Stimulated activated CD4-positive, alpha-beta T cell treated with anti-CD3 and anti-CD28 coated beads, Interleukin-15, amount 100 ng/mL, for 48 hours (primary cell): ENCODE results near the gene ASAH2.
"Not testable (repeated sequence)": the region's sequence is repeated elsewhere in the genome, so short reads cannot be mapped to it uniquely, and the experiment has no call there.

ENCODE experiments used
- DNase-seq, 2 donors: peaks; one replicate each; pipeline ENCODE4 v3.0.0-alpha.2; 2020; ENCODE audit warnings: low read depth in 2 of 2

Gene ASAH2

DNA sequence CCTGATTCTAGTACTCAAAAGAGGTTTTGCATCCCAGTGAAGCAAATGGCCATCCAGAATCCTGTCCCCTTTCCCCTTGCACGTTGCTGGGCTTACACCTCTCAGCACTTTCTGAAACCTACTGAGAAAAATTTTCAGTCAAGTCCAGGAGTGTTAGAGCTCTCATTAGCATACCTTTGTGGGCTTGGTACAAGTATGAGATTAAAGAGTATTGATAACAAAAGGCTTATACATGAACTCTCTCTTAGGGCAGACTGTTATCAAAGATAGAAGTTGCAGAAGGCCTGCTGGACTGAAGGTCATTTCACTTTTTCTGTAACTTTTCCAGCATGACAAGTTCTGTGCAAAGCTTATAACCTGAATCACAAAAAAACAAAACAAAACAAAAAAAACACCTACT is at the start of gene ASAH2:
Gene ASAH2, minus strand, starts transcription at position 123 of the 400 bp plus-strand sequence. CDS start 2,906 bp downstream, outside the sequence.
- no peak for DNase-seq

DNA sequence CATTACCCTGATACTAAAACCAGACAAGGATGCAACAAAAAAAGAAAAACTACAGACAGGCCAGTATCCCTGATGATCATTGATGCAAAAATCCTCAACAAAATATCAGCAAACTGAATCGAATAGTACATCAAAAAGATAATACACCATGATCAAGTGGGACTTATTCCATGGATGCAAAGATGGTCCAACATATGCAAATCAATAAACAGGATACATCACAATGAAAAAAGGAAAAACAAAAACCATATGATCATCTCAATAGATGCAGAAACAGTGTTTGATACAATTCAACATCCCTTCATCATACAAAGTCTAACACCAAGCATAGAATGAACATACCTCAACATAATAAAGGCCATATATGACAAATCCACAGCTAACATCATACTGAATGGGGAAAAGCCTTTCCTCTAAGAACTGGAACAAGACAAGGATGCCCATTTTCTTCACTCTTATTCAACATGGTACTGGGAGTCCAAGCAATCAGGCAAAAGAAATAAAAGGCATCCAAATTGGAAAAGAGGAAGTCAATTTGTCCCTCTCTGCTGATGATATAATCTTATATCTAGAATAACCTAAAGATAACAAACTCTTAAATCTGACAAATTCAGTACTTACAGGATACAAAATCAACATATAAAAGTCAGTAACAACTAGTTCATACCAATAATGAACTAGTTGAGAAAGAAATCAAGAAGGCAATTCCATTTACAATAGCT is 48.8 kb upstream of the ASAH2 start:
- no peak for DNase-seq

DNA sequence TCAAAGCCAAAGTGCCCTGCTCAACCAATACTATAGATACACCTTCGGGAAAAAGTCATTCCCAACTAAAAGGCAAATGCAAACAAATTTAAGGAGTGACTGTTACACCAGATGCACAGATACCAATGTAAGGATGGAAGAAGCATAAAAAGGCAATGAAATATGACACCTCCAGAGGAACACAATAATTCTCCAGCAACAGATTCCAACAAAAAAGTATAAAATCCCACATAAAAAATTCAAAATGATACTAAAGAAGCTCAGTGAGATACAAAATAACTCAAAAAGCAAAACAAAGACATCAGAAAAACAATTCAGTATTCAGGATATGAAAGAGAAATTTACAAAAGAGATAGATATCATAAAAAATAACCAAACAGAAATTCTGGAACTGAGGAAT is 44.1 kb upstream of the ASAH2 start:
- DNase-seq, result no peak

DNA sequence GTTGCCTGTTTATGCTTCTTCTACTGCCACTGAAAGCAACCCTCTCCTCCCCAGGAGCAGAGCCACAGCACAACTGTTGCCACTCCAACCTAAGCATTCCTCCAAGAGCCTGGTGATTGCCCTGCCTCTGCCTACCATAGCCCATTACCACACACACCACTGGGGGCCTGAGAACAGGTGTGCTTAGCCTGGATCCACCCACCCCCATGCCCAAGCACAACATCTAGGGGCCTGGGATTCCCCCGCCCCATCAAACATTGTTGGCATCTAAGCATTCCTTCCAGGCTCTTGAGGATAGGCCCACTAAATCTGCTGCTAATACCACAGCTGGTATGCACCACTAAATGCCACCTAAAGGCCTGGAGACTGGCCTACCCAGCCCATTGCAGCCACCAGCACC is 43.3 kb upstream of the ASAH2 start:
- DNase-seq, result no peak

DNA sequence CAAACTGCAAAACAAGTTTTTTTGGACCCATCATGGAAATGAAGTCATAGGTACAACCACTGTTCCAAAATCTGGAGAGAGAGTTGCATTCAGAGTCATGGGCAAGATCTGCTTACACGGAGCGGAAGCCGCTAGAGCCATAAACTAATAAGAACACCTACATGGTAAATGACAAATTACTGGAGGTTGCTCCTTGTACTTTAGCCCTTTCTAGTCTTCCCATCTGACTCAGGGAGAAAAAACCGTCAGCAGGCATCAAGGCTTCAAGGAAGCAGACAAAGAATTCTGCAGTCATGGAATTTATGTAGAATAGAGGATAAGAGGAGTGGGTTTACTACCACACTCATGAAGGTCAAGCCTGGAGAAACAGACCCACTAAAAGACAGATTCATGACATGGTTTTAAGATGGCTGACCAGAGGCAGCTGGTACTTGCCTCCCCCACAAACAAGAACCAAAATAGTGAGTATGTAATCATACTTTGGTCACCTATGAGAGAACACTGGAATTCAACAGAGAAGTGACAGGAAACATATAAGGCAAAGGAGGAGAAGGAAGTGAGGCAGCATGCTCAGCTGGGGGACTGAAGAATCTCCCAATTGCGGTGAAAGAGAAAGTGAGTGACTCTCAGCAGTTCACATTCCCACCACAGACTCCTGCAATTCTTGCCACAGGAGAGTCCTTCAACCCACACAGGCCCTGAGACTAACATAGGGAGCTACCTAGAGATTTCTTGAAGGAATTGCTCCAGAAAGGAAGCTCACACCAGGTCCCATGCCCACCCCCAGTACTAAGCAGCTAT is 42.4 kb upstream of the ASAH2 start:
- DNase-seq, result no peak

DNA sequence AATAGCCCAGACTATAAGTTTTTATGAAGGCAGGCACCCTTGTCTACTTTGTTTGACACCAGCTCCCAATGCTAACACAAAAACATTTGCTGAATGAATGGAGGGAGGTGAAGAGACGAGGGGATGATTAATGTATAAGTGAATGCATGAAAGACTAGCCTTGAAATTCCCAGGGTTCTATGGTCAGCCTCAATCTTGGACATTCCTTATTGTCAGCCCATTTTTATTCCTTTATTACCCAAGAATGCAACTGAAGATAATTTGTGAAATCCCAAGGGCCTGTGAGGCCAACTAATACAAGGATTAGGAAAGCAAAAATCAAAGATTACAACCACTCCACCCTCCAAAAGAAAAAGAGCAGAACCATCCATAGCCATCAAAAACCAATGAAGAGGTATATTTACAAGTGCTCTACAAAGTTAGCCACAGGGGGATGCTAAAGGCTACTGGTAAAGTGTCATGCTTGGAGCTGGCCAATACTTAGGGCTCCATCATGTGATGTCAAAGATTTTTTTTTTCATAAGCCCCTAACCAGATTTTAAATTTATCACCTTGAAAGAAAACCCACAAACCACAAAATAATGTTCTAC is 40.0 kb upstream of the ASAH2 start:
- no peak for DNase-seq

DNA sequence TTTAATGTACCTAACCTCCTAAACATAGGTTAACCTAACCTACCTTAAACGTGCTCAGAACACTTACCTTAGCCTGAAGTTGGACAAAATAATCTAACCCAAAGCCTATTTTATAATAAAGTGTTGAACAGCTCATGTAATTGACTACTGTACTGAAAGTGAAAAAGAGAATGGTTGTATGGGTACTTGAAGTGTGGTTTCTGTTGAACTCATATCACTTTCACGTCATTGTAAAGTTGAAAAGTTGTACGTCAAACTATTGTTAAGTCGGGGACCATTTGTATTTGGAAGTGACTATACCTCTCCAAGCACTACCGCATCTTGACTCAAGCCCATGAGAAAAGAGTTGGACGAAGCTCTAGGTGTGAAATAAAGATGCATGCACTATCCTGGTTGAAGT is 37.9 kb upstream of the ASAH2 start:
- DNase-seq, result no peak

DNA sequence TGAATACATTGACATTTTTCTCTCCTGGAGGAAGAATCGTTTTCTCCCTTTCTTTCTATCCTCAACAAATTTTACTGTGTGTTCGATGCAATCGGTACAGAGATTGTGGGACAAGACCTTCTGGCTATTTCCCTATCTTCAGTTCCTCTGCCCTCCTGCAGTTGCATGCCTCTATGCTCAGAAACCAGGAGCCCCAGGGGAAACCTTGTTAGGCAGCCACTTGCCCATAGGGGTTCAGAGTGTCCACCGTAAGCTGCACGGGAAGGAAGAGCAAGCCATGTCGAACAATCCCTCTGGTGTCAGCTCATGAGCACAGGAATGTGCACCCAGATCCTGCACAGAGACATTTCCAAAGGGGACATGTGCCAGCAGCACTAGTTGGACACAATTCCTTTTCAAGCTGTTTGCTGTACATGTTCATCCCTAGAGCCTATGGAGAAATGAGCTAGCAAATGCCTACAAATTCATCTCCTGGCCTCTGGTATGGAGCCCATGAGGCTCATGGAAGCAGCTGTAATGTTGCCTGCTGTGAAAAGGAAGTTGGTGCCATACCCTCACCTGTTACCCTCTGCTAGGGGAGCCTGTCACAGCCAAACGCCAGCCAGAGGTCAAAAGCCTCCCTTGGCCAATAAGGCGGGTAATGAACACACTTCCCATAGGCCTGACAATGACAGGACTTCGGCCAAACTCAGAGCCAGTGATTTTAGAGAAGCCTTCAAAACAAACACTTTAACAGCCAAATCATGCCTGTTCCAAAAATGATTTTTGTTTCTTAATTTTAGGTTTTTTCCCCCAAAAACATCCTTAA is 35.9 kb upstream of the ASAH2 start:
- no peak for DNase-seq

DNA sequence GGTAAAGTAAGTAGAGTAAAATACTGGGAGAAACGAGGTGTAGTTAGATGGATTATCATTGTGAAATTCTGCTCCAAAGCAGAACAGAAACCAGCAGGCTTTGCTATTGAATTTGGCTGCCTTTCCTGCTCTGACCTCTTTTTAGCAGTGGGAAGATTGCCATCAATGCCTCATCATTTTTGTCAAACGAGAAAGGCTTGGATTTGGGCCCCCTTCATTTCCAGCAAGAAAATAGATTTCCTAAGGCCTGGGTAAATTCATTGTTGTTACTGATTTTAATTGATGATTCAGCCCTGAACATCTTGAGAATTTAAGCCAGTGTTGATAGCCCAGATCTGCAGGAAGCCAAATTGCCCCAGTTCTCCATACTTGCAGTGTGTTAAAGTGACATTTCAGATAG is 35.2 kb upstream of the ASAH2 start:
- DNase-seq, result no peak

DNA sequence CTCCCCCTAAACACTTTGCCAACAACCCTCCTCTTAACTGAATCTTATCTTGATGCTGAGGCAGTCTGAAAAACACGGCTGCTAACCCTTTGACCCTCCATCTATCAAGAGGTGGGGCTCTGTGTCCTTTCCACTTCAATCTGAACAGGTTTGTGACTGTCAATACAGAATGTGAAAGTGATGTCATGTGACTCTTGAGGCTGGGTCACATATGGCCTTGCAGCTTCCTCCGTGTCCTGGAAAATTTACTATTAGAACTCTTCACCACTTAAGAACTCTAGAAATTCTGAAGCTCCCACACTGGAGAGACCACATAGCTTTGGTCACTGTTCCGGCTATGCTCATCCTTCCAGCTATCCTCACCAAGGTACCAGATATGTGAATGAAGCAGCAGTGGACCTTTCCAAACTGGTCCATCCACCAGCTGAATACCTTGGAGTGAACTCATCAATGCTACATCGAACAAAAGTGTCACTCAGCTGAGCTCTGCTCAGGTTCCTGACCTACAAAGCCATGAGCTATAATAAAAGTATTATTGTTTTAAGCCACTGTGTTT is 30.7 kb upstream of the ASAH2 start:
- DNase-seq, result no peak

DNA sequence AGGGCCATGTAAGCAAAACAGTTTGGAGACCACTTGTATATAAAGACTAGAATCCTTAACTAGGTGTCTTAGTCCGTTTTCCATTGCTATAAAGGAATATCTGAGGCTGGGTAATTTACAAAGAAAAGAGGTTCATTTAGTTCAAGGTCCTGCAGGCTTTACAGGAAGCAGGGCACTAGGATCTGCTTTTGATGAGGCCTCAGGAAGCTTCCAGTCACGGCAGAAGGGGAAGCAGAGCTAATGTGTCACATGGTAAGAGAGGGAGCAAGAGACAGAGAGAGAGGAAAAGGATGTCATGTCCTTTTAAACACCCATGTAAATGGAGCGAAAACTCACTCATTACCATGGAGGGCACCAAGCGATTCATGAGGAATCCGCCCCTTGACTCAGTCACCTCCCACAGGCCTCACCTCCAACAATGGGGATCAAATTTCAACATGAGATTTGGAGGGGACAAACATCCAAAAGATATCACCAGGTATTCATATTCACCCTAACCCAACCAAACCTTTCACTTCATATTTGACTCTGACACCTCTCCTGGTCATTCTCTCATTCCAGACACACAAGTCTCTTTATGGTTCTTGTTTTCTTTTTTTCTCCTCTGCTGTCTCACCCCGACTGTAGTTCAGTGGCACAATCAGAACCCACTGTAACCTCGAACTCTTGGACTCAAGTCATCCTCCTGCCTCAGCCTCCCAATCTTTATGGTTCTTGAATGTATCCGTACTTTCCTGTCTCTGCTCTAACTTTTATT is 30.1 kb upstream of the ASAH2 start:
- DNase-seq, result no peak

DNA sequence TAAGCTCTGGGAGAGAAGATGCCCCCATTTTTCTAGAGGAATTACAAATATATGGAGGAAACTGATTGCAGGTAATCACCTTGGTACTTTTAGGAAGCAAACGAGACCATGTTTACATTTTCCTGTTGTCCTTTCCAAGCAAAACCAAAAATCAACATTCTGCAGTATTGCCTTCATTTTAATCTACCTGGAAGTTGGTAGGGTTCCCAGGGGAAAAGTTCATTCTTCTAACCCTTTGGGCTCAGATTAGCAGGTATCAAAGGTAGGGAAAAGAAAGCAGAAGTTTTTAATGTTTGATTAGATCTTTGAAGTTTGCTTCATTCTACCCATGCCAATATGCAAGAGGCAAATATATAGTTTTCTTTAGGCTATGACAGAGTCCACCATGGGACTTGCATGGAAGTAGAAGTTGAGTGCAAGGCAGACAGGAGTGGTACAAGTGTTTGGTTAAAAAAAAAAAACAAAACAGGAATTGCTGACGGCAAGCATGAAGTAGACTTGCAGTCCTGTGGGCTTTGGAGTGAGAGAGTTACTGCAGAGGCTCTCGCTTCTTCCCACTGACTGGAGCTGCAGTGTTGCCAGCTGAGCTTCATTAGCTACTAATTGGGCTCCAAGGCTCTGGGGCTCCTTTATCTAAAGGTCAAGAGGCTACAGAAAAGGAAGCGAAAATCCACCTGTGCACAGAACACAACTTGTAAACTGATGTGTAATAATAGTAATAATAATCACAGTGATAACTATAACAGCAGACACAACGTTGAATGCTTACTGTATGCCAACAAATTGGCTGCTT is 28.9 kb upstream of the ASAH2 start:
- no peak for DNase-seq

DNA sequence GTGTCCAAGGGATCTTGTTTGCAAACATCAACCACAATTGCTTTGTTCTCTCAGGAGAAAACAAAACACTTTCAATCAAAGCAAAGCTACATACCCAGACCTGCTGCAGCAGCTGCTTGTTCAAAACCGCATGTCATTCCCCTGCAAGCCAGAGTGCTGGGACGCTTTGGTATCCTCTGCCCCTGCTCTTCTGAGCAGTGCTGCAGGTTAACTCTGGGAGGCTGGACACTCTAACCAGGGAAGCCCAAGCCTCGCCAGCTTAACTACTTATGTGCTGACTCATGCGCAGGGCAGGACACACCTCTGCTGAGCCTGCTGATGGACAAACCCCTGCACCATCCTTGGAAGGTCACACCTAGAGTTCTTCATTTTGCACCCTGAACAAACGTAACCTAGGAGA is 28.2 kb upstream of the ASAH2 start:
- no peak for DNase-seq

DNA sequence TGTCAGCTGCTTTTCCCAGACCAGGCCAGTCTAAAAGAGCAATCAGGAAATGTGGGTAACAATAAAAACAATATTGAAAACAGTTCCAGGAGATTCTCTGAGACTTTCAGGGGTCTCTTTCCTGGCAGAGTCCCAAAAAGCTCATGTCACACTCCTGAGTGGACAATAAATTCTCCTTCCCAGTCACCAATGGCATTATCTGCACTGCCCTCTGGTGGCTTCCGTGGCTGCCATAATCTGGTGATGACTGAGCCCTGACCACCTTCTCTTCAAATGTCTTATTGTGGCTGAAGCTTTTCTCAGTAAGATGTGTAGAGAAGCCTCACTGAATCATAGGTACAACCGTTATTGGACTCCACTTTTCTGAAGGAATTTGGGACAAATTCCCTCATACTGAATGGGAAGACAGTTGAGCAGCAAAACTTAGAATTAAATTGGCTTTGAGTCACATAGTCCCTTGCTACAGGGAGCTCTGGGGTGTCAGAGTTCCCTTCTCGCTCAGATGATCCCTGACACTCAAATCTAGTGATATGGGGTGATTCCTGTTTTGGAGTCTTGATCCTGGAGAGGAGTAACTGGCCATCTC is 24.4 kb upstream of the ASAH2 start:
- peak in 1 of 2 donors; percentile 15 for DNase-seq

DNA sequence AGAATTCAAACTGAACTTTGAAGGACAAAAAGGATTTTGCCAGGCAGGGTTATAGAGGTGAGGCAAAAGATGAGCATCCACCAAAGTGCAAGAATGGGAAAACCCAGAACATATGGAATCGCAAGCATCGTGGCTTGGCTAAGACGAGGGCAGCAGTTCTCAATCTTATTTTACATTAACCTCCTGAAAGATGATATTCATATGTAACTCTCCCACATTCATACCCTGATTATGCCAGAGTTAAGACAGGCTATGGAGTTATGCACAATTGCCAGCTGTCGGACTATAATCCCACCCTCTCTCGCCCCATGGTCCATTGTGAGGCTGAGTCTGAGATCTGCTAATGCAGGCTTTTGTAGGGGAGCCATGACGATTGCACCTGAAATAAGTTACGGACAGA is 21.2 kb upstream of the ASAH2 start:
- DNase-seq, result no peak

DNA sequence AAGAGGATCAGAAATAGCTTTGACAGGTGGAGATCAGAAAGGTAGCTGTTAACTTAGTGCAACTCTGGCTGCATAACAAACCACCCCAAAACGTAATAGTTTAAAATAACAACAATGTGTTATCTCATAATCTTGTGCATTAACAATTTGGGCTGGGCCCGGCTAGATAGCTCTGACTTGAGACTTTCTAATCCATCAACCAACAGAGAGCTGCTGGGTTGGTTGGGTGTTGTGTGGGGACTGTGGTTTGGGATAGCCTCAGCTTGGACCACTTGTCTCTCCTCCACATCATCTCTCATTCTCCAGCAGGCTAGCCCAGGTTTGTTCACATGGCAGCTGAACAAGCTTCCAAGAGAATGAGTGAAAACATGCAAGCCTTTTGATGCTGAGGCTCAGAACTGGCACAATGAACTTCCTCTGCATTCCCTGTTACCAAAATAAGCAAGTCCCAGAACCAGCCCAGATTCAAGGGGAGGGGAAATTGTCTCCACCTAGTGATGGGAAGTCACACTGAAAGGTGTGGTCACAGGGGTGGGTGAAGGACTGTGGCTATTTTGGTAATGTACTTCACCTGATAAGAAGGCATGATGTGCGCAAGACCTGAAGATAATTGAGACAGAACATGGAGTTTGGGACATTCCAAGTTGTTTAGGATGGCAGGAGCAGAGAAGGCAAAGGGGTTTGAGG is 20.4 kb upstream of the ASAH2 start:
- no peak for DNase-seq

DNA sequence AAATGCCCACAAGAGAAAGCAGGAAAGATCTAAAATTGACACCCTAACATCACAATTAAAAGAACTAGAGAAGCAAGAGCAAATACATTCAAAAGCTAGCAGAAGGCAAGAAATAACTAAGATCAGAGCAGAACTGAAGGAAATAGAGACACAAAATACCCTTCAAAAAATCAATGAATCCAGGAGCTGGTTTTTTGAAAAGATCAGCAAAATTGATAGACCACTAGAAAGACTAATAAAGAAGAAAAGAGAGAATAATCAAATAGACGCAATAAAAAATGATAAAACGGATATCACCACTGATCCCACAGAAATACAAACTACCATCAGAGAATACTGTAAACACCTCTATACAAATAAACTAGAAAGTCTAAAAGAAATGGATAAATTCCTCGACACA is 16.6 kb upstream of the ASAH2 start:
- DNase-seq, result not testable (repeated sequence)

DNA sequence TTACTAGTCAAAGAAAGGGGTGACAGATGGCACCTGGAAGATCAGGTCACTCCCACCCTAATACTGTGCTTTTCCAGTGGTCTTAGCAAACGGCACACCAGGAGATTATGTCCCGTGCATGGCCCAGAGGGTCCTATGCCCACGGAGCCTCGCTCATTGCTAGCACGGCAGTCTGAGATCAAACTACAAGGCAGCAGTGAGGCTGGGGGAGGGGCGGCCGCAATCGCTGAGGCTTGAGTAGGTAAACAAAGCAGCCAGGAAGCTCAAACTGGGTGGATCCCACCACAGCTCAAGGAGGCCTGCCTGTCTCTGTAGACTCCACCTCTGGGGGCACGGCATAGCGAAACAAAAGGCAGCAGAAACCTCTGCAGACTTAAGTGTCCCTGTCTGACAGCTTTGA is 11.3 kb upstream of the ASAH2 start:
- not testable (repeated sequence) for DNase-seq

DNA sequence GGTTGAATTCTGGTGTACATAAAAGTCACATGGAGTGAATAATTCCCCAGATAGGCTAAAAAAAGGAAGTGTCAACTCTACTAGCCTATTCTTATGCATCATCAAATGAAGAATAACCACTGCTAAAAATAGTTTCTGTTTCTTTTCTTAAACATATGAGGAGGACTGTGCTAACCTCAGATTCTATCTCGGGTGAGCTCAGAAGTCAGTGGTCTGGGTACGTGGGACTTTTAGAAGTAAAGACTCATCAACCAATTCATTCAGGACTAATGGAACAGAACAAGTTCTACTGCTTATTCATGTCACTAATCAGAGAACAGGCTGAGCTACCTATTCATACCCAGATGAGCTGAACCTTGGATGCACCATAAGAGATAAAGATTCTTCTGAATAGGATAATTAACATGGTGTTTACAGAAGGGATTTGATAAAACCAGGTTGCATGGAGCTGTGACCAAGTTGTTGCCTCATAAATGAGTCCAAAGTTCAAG is 9.5 kb upstream of the ASAH2 start:
- DNase-seq, result no peak
